Head of caudate nucleus (tissue), 42 donors: Measurements from ENCODE around the gene NDUFB7.
A peak's percentile ranks its signal among the peaks of the same experiment; 100 is the strongest.
"Not testable (repeated sequence)": the region's sequence is repeated elsewhere in the genome, so short reads cannot be mapped to it uniquely, and the experiment has no call there.

ENCODE experiments used
- DNase-seq, 42 donors: peaks; one replicate each; pipeline versions ENCODE4 v3.0.0 to v3.0.0-alpha.2; 2020 to 2021; ENCODE audit warnings: mixed read lengths in 7 of 42
- intact Hi-C: fragments of 100-400 bp; cut with DNase I; formaldehyde crosslinking; loops from one replicate; pipeline ENCODE4 v1.15.0; 2022

The NDUFB7 gene

DNA sequence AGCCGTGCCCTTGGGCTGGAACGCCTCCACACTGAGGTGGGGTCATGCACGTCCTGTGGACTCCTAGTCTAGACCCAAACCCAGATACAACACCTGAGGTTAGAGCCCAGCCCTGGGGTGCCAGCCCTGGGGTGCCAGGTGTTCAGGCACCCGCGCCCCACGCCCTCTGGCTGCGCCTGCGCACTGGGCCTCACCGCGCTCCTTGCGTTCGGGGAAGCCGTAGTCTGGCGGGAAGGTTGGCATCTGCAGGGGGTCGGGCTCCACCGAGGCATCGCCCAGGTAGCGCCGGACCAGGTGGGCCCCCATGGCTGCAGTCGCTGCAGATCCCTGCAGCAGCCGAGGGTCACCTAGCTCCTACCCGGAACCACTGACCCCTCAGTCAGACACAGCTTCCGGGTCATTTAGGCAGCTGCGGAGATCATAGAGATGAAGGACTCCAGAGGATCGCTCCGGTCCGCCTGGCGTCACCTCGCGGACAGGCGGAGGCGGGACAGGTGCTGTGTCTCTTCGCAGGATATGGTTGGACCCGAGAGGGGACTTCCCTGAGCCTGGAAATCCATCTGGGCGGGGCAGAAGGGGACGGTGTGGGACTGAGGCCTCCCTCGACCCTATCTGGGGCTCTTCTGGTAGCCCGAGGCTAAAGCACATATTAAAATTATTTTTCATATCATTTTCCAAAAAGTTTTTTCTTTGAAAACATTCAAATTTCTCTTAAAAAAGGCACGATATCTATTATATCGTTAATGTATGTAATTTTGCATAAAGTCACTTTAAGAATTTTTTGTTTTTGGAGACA is at the start of gene NDUFB7:
NDUFB7 (minus strand) TSS at position 372 of the 796 bp plus-strand sequence; CDS start at position 306, 66 bp downstream.
- peak; percentile 90 to 98 (median 95) for DNase-seq
- intact Hi-C loops = loop anchor here (5.0 to 10.0 kb wide), 2 partner anchors 120 to 313 kb away; partner anchors contain the start of genes OR7A17 and ZNF333

DNA sequence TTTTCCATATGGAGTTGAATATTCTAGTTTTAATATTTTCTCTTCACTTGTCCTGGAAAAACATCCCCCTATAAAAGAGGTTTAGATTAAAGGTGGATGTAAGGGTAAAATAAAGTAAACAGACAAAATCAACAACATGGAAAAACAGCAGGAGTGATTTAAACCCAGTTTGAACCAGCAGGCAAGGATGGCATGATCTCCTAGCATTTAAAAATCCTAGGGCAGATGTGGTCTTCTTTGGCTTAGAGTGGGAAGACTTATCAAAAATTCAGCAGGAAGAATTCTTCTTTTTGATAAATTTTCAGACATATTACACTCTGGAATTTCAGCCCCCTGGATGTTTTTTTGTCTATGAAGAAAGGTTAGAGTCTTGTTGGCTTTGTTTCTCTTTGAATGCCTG is 47.5 kb upstream of the NDUFB7 start:
- DNase-seq = no peak
- intact Hi-C loops = no loop called here

- intact Hi-C loops = no loop called here
- no peak for DNase-seq
Measured at GRCh38 chr19:14616407-14616806, 44.5 kb upstream of the NDUFB7 start.

- DNase-seq = no peak
- intact Hi-C loops = no loop called here
Measured at GRCh38 chr19:14615623-14616022, 43.8 kb upstream of the NDUFB7 start.

DNA sequence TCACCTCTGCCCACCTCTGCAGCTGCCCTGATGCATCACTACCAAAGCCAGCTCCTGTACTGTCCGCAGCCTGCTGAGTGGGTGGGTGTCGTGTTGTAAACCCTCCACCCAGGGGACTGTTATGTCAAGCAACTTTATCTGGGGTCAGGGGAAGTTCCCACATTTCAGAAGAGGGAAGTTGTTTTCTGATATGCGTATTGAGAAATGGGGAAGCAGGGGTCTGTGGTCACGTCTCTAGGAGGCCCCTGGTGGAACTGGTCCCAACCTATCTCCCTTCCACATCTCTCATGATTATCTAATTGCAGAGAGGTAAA is 42.2 kb upstream of the NDUFB7 start:
- intact Hi-C loops = no loop called here
- DNase-seq = peak in 11 of 42 donors; percentile 3 to 26 (median 10)

DNA sequence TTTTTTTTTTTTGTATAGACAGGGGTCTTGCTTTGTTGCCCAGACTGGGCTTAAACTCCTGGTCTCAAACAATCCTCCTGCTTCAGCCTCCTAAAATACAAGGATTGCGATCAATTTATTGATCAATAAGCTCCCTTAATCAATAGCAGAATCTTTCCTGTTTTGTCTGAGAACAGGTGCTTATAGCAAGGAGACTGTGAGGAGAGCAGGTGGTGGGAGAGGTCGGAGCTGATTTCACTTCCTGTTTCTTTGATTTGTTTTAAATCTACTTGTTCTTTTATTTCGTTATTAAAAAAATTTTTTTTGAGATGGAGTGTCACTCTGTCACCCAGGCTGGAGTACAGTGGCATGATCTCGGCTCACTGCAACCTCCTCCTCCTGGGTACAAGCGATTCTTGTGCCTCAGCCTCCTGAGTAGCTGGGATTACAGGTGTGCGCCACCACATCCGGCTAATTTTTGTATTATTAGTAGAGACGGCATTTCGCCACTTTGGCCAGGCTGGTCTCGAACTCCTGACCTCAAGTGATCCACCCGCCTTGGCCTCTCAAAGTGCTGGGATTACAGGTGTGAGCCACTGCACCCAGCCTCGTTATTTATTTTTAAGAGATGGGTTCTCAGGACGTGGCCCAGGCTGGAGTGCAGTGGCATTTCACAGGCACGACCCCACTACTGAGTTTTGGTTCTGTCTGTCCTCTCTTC is 41.7 kb upstream of the NDUFB7 start:
- DNase-seq, intact Hi-C loops: not testable (repeated sequence)

DNA sequence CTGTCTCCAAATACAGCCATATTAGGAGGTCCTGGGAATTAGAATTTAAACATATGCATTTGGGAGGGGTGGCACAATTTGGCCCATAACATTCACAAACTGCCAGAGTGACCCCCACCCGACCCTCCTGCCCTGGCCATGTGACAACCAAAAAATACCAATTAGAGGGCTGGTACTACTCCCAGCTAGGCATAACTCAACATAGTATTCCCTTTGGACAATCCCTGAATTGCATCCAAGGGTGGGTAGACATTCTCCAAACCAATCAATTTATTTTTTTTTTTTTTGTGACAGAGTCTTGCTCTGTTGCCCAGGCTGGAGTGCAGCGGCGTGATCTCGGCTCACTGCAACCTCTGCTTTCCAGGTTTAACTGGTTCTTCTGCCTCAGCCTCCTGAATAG is 40.8 kb upstream of the NDUFB7 start:
- intact Hi-C loops = no loop called here
- no peak for DNase-seq

DNA sequence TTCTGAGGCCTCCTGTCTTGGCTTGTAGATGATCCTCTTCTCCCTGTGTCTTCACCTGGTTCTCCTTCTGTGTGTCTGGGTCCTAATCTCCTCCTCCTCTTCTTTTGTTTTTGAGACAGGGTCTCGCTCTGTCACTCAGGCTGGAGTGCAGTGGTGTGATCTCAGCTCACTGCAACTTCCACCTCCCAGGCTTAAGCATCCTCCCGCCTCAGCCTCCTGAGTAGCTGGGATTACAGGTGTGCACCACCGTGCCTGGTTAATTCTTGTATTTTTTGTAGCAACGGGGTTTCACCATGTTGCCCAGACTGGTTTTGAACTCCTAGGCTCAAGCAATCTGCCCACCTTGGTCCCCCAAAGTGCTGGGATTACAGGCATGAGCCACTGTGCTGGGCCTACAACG is 40.4 kb upstream of the NDUFB7 start:
- intact Hi-C loops, DNase-seq: not testable (repeated sequence)

- DNase-seq = no peak
- intact Hi-C loops = no loop called here
Measured at GRCh38 chr19:14611051-14611450, 39.2 kb upstream of the NDUFB7 start.

DNA sequence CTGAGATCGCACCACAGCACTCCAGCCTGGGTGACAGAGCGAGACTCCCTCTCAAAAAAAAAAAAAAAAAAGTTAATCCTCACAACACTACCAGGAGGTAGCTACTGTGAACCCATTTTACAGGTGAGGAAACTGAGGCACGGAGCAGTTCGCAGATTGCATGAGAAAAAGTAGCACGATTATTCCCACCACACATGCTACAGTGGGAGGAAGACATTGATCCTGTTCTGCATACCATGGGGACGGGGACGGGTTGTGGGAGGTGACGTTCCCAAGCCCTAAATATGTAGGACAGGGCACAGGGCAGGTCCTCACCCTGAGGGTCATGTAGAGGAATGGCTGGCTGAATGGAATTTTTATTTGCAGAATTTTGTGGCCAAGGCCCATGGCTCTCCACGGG is 34.8 kb upstream of the NDUFB7 start:
- DNase-seq = no peak
- intact Hi-C loops = no loop called here

GRCh38 chr19:14603990-14604387 is 32.1 kb upstream of the NDUFB7 start:
- no peak for DNase-seq
- intact Hi-C loops = no loop called here

DNA sequence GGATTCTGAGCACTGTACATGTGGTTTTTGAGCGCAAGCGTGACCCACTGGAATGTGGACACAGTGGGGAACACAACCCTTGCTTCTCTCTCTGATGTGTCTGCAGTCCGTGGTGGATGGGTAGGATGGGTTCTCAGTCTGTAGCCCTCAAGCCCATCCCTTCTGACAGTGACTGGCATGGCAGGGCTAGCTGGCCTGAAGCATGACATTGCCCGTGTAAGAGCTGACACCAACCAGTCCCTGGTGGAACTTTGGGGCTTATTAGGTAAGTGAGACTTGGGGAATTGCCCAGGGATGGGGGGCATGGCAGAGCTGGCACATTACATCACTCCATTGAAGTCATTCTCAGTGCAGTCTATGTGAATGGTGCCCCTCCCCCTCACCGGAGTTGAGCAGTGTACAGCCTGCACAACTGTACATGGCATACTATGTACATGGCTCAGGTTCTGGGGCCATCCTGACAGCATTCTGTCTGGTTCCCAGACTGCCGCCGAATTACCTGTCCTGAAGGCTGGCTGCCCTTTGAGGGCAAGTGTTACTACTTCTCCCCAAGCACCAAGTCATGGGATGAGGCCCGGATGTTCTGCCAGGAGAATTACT is 27.8 kb upstream of the NDUFB7 start:
- intact Hi-C loops = no loop called here

GRCh38 chr19:14595558-14595957 is 23.7 kb upstream of the NDUFB7 start:
- intact Hi-C loops = no loop called here

More for the DNA sequence above, 27.8 kb upstream of the NDUFB7 start:
- DNase-seq = no peak

GRCh38 chr19:14589433-14589832 is 17.6 kb upstream of the NDUFB7 start:
- intact Hi-C loops, DNase-seq: not testable (repeated sequence)

More at GRCh38 chr19:14595558-14595957, 23.7 kb upstream of the NDUFB7 start:
- no peak for DNase-seq

- intact Hi-C loops, DNase-seq: not testable (repeated sequence)
Measured at GRCh38 chr19:14585187-14585586, 13.3 kb upstream of the NDUFB7 start.

- intact Hi-C loops = not testable (repeated sequence)
Measured at GRCh38 chr19:14584372-14584771, 12.5 kb upstream of the NDUFB7 start.

DNA sequence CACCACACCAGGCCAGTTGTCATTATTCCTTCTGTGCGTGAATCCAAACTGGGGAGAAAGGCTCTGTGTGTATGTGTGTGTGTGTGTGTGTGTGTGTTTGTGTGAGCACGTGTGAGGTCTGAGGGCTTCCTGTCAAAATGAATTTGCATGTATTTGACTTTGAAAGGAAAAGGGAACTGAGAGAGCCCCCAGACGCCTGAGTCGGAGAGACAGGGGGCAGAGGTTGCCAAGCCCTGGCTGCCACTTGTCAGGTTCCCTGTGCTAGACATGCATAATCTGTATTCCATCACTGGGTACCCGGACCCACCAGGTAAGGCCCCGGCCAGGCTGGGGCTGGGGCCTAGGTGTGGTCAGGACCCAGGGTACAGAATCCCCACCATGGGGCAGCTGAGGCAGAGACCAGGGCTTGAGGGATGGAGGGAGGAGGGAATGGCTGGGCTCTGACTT is 11.1 kb upstream of the NDUFB7 start, which contains the start of gene CLEC17A:
CLEC17A (plus strand) TSS at position 191 of the 447 bp plus-strand sequence; CDS start at position 268, 77 bp downstream.
- no peak for DNase-seq
- intact Hi-C loops = no loop called here

More at GRCh38 chr19:14584372-14584771, 12.5 kb upstream of the NDUFB7 start:
- not testable (repeated sequence) for DNase-seq

DNA sequence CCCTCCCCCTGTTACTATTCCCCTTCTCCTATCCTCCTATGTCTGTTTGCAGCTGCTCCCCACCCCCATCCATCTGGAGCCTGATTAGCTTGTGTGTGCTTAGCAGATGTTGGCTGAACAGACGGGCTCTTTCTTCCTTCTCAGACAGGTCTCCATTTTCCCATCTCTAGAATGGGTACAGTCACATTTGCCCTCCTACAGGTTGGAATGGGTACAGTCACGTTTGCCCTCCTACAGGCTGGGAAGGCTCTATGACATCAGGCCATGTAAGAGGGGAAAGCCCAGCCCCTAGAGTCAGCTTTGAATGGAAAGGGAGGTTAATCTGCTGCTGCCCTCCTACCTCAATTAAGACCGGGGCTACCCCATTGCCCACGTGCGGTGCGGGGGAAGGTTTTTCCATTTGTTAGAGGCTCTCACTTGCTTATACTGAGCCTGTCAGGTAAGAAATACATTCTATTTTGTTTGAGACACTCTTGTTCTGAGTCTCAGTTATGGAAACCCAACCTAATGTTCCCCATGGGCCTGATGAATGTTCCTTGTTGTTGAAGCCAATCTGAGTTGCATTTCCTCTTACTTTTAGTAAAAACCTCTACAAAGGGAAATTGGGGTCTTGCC is 8.9 kb upstream of the NDUFB7 start:
- intact Hi-C loops = no loop called here

DNA sequence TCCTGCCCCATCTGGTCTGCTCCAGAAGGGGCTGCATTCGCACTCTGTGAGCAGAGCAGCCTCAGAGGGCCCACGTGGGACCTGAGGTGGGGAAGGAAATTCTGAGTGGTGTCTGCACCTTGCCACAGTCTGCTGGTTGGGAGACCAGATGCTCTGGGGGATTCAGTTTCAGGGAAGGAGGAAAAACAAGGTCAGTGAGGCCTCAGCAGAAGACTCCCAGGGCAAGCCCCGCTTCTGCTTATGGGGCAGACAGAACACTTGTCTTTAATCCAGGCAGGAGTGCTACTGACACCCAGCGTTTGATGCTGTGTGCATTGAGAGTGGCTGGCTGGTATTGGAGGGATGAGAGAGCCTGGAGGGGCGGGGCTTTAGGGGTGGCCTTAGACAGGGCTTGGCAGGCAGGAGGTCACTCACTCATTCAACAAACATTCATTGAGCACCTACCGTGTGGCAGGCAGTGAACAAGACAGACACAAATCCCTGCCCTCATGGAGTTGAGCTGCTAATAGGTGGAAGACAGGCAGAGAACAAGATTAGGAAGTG is 6.1 kb upstream of the NDUFB7 start:
- intact Hi-C loops = loop anchor here (10.0 kb wide), 1 partner anchor 307 kb away; the partner anchor contains the start of gene OR7A17
- no peak for DNase-seq

More for the DNA sequence above, 8.9 kb upstream of the NDUFB7 start:
- DNase-seq = no peak
